Panc1 (cell line): ENCODE data around the gene UBAP1. TPM values are rescaled to one million over a fixed set of nuclear protein-coding genes. Genes with fewer than 3 reads are reported as not detected.

Experiments
- ATAC-seq: fragments of 200-7000 bp; cut with Tn5 transposase; 2 replicates; pipeline ENCODE4 v1.9.1; 2020; ENCODE audit warnings: mild to moderate bottlenecking, moderate library complexity
- BruUV-seq: library from RNA; stranded (reverse); fragments of 400-500 nt; replicated peaks from 2 replicates; lab custom pipeline; 2021; lab: Mats Ljungman, UMichigan
- CTCF ChIA-PET: fragments of 300-600 bp; sonication (Branson Sonifier 250); formaldehyde crosslinking; loops from one replicate; lab custom pipeline; 2022; ENCODE audit warnings: antibody characterized with exemption; lab: Charles Lee
- POLR2A ChIA-PET: fragments of 300-600 bp; sonication (Branson Sonifier 250); formaldehyde crosslinking; loops from one replicate; lab custom pipeline; 2022; ENCODE audit warnings: antibody characterized with exemption; lab: Charles Lee
- DNase-seq: peaks from one replicate; pipeline ENCODE4 v3.0.0-alpha.2; 2010; ENCODE audit warnings: low read depth, low spot score
- H3K27ac ChIP-seq: 2 replicates; pipeline ENCODE4 v1.5.1; 2011; ENCODE audit warnings: mild to moderate bottlenecking, low read length, inconsistent platforms
- H3K27me3 ChIP-seq: fragments of 200-500 bp; sonication (Bioruptor generic); 2 replicates; pipeline ENCODE4 v1.6.0; 2014; ENCODE audit warnings: low read length, inconsistent platforms; ENCODE audit not compliant: control insufficient read depth, insufficient read depth
- H3K36me3 ChIP-seq: fragments of 200-500 bp; sonication (Bioruptor generic); 2 replicates; pipeline ENCODE4 v1.5.1; 2014; ENCODE audit warnings: inconsistent platforms, mild to moderate bottlenecking, low read length, moderate library complexity; ENCODE audit not compliant: control insufficient read depth, insufficient read depth
- H3K4me1 ChIP-seq: 2 replicates; pipeline ENCODE4 v1.5.1; 2011; ENCODE audit warnings: inconsistent platforms, mild to moderate bottlenecking, low read length, moderate library complexity; ENCODE audit not compliant: control insufficient read depth, insufficient read depth
- H3K4me3 ChIP-seq, 2 experiments: 2 replicates each; pipeline ENCODE4 v1.5.1; 2011 to 2012; ENCODE audit warnings: low read depth in 2 of 2, low read length in 2 of 2, mild to moderate bottlenecking in 2 of 2, inconsistent platforms in 1 of 2, moderate library complexity in 1 of 2
- H3K9me3 ChIP-seq: fragments of 200-500 bp; sonication (Bioruptor generic); 2 replicates; pipeline ENCODE4 v1.5.1; 2014; ENCODE audit warnings: low read depth, mild to moderate bottlenecking, inconsistent platforms, low read length, moderate library complexity; ENCODE audit not compliant: control insufficient read depth, insufficient read depth
- CTCF ChIP-seq: fragments of 450-650 bp; IDR thresholded peaks from 2 replicates; pipeline ENCODE4 v1.5.1; 2017; ENCODE audit warnings: mild to moderate bottlenecking
- POLR2AphosphoS5 ChIP-seq: IDR thresholded peaks from 2 replicates; pipeline ENCODE4 v1.6.1; 2012; ENCODE audit warnings: mild to moderate bottlenecking, low read depth, low read length, moderate library complexity
- SIN3A ChIP-seq: IDR thresholded peaks from 2 replicates; pipeline ENCODE4 v1.6.1; 2012; ENCODE audit warnings: low read depth, mild to moderate bottlenecking, low read length, moderate library complexity, borderline replicate concordance; ENCODE audit not compliant: insufficient read depth
- TCF7L2 ChIP-seq: IDR thresholded peaks from 2 replicates; pipeline ENCODE4 v1.6.1; 2011; ENCODE audit warnings: mild to moderate bottlenecking, low read depth, low read length, inconsistent platforms
- in situ Hi-C: cut with HindIII; loops from 2 replicates; pipeline ENCODE4 v1.10.0; 2016; ENCODE audit warnings: low sequenced_read_pairs, low pct_unique_long_range_greater_than_20kb
- intact Hi-C: fragments of 100-400 bp; cut with micrococcal nuclease; formaldehyde crosslinking; loops from one replicate; pipeline ENCODE4 v1.10.0; 2022; ENCODE audit not compliant: unreplicated experiment
- total RNA-seq: library from RNA; stranded (reverse); gene quantifications from one replicate; pipeline ENCODE4 v1.2.1, GENCODE V29; 2021; ENCODE audit not compliant: unreplicated experiment
- TF ChIP-seq, protein P1 (sequence below), 2 experiments: IDR thresholded peaks; 2 replicates each; pipeline ENCODE4 v1.6.1; 2011 to 2012; ENCODE audit warnings: low read depth in 2 of 2, control low read depth in 1 of 2, low read length in 1 of 2, mild to moderate bottlenecking in 1 of 2, moderate library complexity in 1 of 2; ENCODE audit not compliant: insufficient read depth in 1 of 2

UBAP1 gene
- total RNA-seq, 1 experiment from 2014 or later, result 55.3 TPM

DNA sequence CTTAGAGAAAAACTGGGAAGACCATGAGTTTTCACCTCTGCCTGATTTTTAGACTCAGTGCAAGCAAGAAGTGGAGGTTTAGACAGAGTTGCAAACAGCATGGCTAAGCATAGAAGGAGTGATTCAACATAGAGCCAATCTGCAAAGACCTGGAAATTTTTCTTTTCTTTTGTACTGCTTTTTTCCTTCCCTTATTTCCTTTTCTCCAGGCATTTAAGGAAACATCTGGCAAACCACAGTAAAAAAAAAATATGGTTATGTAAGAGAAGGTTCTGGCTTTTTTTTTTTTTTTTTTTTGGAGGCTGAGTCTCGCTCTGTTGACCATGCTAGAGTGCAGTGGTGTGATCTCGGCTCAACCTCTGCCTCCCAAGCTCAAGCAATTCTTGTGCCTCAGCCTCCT lies 35.7 kb upstream of the UBAP1 start:
- DNase-seq (no peak), ATAC-seq (no peak)
- BruUV-seq, result no TSS peak
- ChIA-PET POLR2A (no interaction called here), CTCF (no interaction called here)
- no peak for TF ChIP-seq CTCF
- TF ChIP-seq SIN3A, result no peak
- TF ChIP-seq, protein P1, sequence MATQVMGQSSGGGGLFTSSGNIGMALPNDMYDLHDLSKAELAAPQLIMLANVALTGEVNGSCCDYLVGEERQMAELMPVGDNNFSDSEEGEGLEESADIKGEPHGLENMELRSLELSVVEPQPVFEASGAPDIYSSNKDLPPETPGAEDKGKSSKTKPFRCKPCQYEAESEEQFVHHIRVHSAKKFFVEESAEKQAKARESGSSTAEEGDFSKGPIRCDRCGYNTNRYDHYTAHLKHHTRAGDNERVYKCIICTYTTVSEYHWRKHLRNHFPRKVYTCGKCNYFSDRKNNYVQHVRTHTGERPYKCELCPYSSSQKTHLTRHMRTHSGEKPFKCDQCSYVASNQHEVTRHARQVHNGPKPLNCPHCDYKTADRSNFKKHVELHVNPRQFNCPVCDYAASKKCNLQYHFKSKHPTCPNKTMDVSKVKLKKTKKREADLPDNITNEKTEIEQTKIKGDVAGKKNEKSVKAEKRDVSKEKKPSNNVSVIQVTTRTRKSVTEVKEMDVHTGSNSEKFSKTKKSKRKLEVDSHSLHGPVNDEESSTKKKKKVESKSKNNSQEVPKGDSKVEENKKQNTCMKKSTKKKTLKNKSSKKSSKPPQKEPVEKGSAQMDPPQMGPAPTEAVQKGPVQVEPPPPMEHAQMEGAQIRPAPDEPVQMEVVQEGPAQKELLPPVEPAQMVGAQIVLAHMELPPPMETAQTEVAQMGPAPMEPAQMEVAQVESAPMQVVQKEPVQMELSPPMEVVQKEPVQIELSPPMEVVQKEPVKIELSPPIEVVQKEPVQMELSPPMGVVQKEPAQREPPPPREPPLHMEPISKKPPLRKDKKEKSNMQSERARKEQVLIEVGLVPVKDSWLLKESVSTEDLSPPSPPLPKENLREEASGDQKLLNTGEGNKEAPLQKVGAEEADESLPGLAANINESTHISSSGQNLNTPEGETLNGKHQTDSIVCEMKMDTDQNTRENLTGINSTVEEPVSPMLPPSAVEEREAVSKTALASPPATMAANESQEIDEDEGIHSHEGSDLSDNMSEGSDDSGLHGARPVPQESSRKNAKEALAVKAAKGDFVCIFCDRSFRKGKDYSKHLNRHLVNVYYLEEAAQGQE (IDR thresholded peaks at IDR 0.05; ENCODE audit: insufficient read depth in 1 of 2, low read depth in 2 of 2, low read length in 1 of 2), result no peak
- no peak for TF ChIP-seq TCF7L2
- no peak for TF ChIP-seq POLR2AphosphoS5
- H3K27ac ChIP-seq, result no peak overlapping the region
- no peaks in the 10 kb centered on the region for H3K9me3 ChIP-seq
- no peaks in the 10 kb centered on the region for H3K4me1 ChIP-seq
- intact Hi-C loops (no loop called here), in situ Hi-C loops (no loop called here)
- no peaks in the 10 kb centered on the region for H3K27me3 ChIP-seq
- H3K36me3 ChIP-seq, result no peaks in the 10 kb centered on the region
- H3K4me3 ChIP-seq, result no peak overlapping the region

GRCh38 chr9:34145165-34145564 lies 33.7 kb upstream of the UBAP1 start:
- BruUV-seq, result no TSS peak
- Histone ChIP-seq H3K9me3 (no peaks in the 10 kb centered on the region), H3K27me3 (no peaks in the 10 kb centered on the region), H3K4me1 (no peaks in the 10 kb centered on the region), H3K36me3 (no peaks in the 10 kb centered on the region), H3K4me3 (no peak overlapping the region), H3K27ac (no peak overlapping the region)
- ATAC-seq, result peak; percentile 57
- in situ Hi-C loops, result no loop called here
- ChIA-PET POLR2A (interaction anchor here (0.6 kb wide), 2 partner anchors 96 to 141 kb away, joined by 4 read pairs; partner anchors contain the start of gene UBAP2), CTCF (no interaction called here)
- DNase-seq, result no peak
- TF ChIP-seq POLR2AphosphoS5, result no peak
- TF ChIP-seq, protein P1 (IDR thresholded peaks at IDR 0.05; ENCODE audit: insufficient read depth in 1 of 2, low read depth in 2 of 2, low read length in 1 of 2), result no peak
- TF ChIP-seq CTCF, result no peak
- no peak for TF ChIP-seq TCF7L2
- no peak for TF ChIP-seq SIN3A
- intact Hi-C loops, result no loop called here
